MM.1S (cell line): ENCODE results near the gene CYP4F8.
"Not testable (repeated sequence)": the region's sequence is repeated elsewhere in the genome, so short reads cannot be mapped to it uniquely, and the experiment has no call there.

Source experiments
- DNase-seq: peaks from one replicate; pipeline ENCODE4 v3.0.0-alpha.2; 2015
- H2AFZ ChIP-seq: fragments of 300-600 bp; sonication (generic); 2 replicates; pipeline ENCODE4 v1.6.0; 2016; ENCODE audit warnings: antibody characterized with exemption, low read length
- H3F3A ChIP-seq: fragments of 300-600 bp; sonication (generic); 2 replicates; pipeline ENCODE4 v1.6.1; 2016; ENCODE audit warnings: mild to moderate bottlenecking, antibody characterized with exemption, low read length, moderate library complexity, mixed read lengths; ENCODE audit not compliant: insufficient read depth
- H3K27ac ChIP-seq: fragments of 300-600 bp; sonication (generic); 2 replicates; pipeline ENCODE4 v1.5.1; 2016; ENCODE audit warnings: mild to moderate bottlenecking, low read length
- H3K27me3 ChIP-seq: fragments of 300-600 bp; sonication (generic); replicated peaks from 2 replicates; pipeline ENCODE4 v1.6.0; 2016; ENCODE audit warnings: low read length; ENCODE audit not compliant: insufficient read depth
- H3K36me3 ChIP-seq: fragments of 300-600 bp; sonication (generic); replicated peaks from 2 replicates; pipeline ENCODE4 v1.6.1; 2016; ENCODE audit warnings: mild to moderate bottlenecking, low read length, mixed read lengths; ENCODE audit not compliant: insufficient read depth
- H3K4me1 ChIP-seq: fragments of 300-600 bp; sonication (generic); 2 replicates; pipeline ENCODE4 v1.6.1; 2016; ENCODE audit warnings: low read length, mixed read lengths
- H3K4me2 ChIP-seq: fragments of 300-600 bp; sonication (generic); 2 replicates; pipeline ENCODE4 v1.6.0; 2016; ENCODE audit warnings: low read depth, low read length
- H3K4me3 ChIP-seq: fragments of 300-600 bp; sonication (generic); 2 replicates; pipeline ENCODE4 v1.5.1; 2016; ENCODE audit warnings: low read length, mixed read lengths
- H3K79me2 ChIP-seq: fragments of 300-600 bp; sonication (generic); 2 replicates; pipeline ENCODE4 v1.6.1; 2016; ENCODE audit warnings: mixed run types, low read length, mixed read lengths
- H3K9ac ChIP-seq: fragments of 300-600 bp; sonication (generic); 2 replicates; pipeline ENCODE4 v1.6.1; 2016; ENCODE audit warnings: low read length, mixed read lengths
- H3K9me2 ChIP-seq: fragments of 300-600 bp; sonication (generic); replicated peaks from 2 replicates; pipeline ENCODE4 v1.6.1; 2016; ENCODE audit warnings: mild to moderate bottlenecking, low read length, mixed read lengths; ENCODE audit not compliant: insufficient read depth
- H3K9me3 ChIP-seq: fragments of 300-600 bp; sonication (generic); replicated peaks from 2 replicates; pipeline ENCODE4 v1.6.1; 2016; ENCODE audit warnings: mild to moderate bottlenecking, low read length, mixed read lengths; ENCODE audit not compliant: insufficient read depth
- H4K20me1 ChIP-seq: fragments of 300-600 bp; sonication (generic); 2 replicates; pipeline ENCODE4 v1.6.1; 2016; ENCODE audit warnings: mild to moderate bottlenecking, low read length, moderate library complexity, mixed read lengths; ENCODE audit not compliant: insufficient read depth
- EZH2 ChIP-seq: fragments of 300-600 bp; sonication (generic); optimal IDR thresholded peaks from 2 replicates; pipeline ENCODE3; 2017; ENCODE audit warnings: low read depth, mild to moderate bottlenecking, antibody characterized with exemption, low read length, mixed read lengths
- EZH2phosphoT487 ChIP-seq: fragments of 300-600 bp; sonication (generic); IDR thresholded peaks from 2 replicates; pipeline ENCODE4 v1.6.1; 2018; ENCODE audit warnings: antibody characterized with exemption, low read length
- TF ChIP-seq, protein P1 (sequence below): fragments of 300-600 bp; sonication (generic); IDR thresholded peaks from 2 replicates; pipeline ENCODE4 v1.5.1; 2016; ENCODE audit warnings: antibody characterized with exemption, low read length, mixed read lengths

CYP4F8 gene

GRCh38 chr19:15644816-15645215 lies 29.8 kb downstream of the CYP4F8 start:
- Histone ChIP-seq H2AFZ (no peak overlapping the region), H3K27me3 (peaks cover 53% of the 10 kb centered on the region), H3K9ac (no peak overlapping the region), H3K4me1 (no peaks in the 10 kb centered on the region), H3K9me3 (no peaks in the 10 kb centered on the region), H3K27ac (no peak overlapping the region), H4K20me1 (no peaks in the 10 kb centered on the region), H3K4me2 (no peak overlapping the region), H3K4me3 (no peak overlapping the region), H3K36me3 (no peaks in the 10 kb centered on the region), H3K9me2 (no peaks in the 10 kb centered on the region), H3F3A (no peaks in the 10 kb centered on the region), H3K79me2 (no peaks in the 10 kb centered on the region)
- TF ChIP-seq EZH2, result no peak
- TF ChIP-seq, protein P1, sequence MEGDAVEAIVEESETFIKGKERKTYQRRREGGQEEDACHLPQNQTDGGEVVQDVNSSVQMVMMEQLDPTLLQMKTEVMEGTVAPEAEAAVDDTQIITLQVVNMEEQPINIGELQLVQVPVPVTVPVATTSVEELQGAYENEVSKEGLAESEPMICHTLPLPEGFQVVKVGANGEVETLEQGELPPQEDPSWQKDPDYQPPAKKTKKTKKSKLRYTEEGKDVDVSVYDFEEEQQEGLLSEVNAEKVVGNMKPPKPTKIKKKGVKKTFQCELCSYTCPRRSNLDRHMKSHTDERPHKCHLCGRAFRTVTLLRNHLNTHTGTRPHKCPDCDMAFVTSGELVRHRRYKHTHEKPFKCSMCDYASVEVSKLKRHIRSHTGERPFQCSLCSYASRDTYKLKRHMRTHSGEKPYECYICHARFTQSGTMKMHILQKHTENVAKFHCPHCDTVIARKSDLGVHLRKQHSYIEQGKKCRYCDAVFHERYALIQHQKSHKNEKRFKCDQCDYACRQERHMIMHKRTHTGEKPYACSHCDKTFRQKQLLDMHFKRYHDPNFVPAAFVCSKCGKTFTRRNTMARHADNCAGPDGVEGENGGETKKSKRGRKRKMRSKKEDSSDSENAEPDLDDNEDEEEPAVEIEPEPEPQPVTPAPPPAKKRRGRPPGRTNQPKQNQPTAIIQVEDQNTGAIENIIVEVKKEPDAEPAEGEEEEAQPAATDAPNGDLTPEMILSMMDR, result no peak
- no peak for TF ChIP-seq EZH2phosphoT487
- DNase-seq, result no peak

- Histone ChIP-seq H3K9ac (no peak overlapping the region), H3K4me1 (no peaks in the 10 kb centered on the region), H3K4me3 (no peak overlapping the region), H3K27me3 (peaks cover 55% of the 10 kb centered on the region), H4K20me1 (no peaks in the 10 kb centered on the region), H3K4me2 (no peak overlapping the region), H3F3A (no peaks in the 10 kb centered on the region), H3K79me2 (no peaks in the 10 kb centered on the region), H3K36me3 (no peaks in the 10 kb centered on the region), H3K27ac (no peak overlapping the region), H2AFZ (no peak overlapping the region), H3K9me3 (no peaks in the 10 kb centered on the region), H3K9me2 (no peaks in the 10 kb centered on the region)
- DNase-seq, result no peak
- TF ChIP-seq EZH2phosphoT487 (no peak), EZH2 (no peak)
- TF ChIP-seq, protein P1, result no peak
Measured at GRCh38 chr19:15649526-15649925, 34.5 kb downstream of the CYP4F8 start.

- H3F3A ChIP-seq, H3K9me2 ChIP-seq, H3K4me2 ChIP-seq, H3K9me3 ChIP-seq, H3K27ac ChIP-seq, H3K9ac ChIP-seq, H3K4me1 ChIP-seq, H3K4me3 ChIP-seq, H3K79me2 ChIP-seq, H4K20me1 ChIP-seq, H2AFZ ChIP-seq, H3K36me3 ChIP-seq, DNase-seq: not testable (repeated sequence)
- peaks cover 56% of the 10 kb centered on the region for H3K27me3 ChIP-seq
Measured at GRCh38 chr19:15650123-15650522, 35.1 kb downstream of the CYP4F8 start.

DNA sequence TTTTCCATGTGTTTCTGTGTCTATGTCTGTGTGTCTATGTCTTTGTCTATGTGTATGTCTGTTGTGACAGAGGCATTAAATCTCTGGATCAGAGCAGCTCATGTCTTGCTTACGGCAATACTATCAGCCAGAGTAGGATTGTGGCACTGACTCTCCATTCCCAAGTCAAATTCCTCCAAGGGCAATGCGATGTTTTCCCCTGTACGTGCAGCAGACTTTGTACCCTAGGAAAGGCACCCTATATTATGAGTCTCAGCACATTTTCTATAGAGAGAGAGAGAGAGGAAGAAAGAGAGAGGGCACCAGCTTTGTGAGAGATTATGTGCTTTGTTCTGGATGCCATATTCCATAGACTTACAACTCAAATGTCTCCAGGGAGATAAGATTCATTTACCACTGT lies 36.8 kb downstream of the CYP4F8 start:
- Histone ChIP-seq H3K4me1 (no peaks in the 10 kb centered on the region), H3K9me3 (no peaks in the 10 kb centered on the region), H3K27ac (no peak overlapping the region), H4K20me1 (no peaks in the 10 kb centered on the region), H3K9ac (no peak overlapping the region), H3K36me3 (no peaks in the 10 kb centered on the region), H3K4me2 (no peak overlapping the region), H3K9me2 (no peaks in the 10 kb centered on the region), H3F3A (no peaks in the 10 kb centered on the region), H3K79me2 (no peaks in the 10 kb centered on the region), H2AFZ (no peak overlapping the region), H3K27me3 (peaks cover 53% of the 10 kb centered on the region), H3K4me3 (no peak overlapping the region)
- TF ChIP-seq EZH2 (no peak), EZH2phosphoT487 (no peak)
- TF ChIP-seq, protein P1, result no peak
- DNase-seq, result no peak
